Epithelial cell of umbilical artery (primary cell): ENCODE measurements around the gene CSNK2A1. TPM values are rescaled to one million over a fixed set of nuclear protein-coding genes. Genes with fewer than 3 reads are reported as not detected.

ENCODE experiments used
- total RNA-seq: library from RNA; depleted of rRNA; stranded (reverse); fragments of >200 nt; gene quantifications from 2 replicates; pipeline ENCODE4 v1.2.3, GENCODE V29; 2014

The CSNK2A1 gene
- 95.5 and 149 TPM in 2 replicates for total RNA-seq

DNA sequence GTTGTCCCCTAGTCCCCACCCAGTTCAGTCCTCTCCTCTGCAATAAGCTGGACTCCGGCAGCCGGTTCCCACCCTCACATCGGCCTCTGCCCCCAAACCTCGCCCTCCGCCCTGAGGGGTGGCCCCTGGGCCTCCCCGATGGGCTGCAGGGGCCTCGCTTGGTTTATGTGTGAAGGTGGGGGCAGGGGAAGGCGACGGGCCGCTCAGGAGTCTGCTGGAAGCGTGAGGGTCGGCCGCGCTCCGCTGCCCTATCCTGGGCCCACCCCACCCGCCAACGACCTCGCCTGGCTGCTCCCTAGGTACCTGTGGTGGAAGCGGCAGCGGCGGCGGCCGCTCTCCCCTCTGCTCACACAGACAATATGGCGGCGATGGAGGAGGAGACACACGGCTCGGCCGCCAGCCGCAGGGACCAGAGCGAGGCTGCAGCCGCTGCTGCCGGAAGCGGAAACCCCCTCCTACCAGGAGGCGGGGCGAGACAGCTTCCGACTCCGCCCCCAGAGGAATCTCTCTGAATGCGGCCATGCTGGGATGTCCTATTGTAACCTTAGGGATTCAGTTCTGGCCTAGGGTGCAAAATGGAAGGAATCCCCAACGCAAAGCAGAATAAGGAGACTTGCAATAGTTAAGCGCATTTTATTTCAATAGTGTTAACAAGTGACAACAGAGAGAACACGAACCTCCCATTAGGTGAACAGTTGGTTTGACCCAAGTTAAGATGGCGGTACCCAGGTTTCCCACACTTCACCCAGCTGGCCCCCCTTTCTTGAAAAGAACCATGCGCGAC, at the start of gene CSNK2A1:
CSNK2A1 (minus strand) TSS at position 422 of the 784 bp plus-strand sequence. CDS start 35,239 bp downstream, outside the sequence.

GRCh38 chr20:462199-462991, 81.2 kb downstream of the CSNK2A1 start, which contains the start of gene TBC1D20:
TSS of gene TBC1D20 (minus strand) at chr20:462533. CDS start at chr20:462405, 128 bp downstream.

Other genes with a start within 250 kb of the CSNK2A1 start
- gene ZCCHC3, start 246.2 kb downstream of the CSNK2A1 start, total RNA-seq: 19.5 and 39.2 TPM in 2 replicates
- 3.6 and 6.2 TPM in 2 replicates for gene SOX12, start 218.2 kb downstream of the CSNK2A1 start, total RNA-seq
- gene NRSN2, start 196.7 kb downstream of the CSNK2A1 start, total RNA-seq: 8.8 and 29.2 TPM in 2 replicates
- 59.8 and 61.4 TPM in 2 replicates for gene TRIB3, start 163.0 kb downstream of the CSNK2A1 start, total RNA-seq
- gene RBCK1, start 135.5 kb downstream of the CSNK2A1 start, total RNA-seq: 52.0 and 91.2 TPM in 2 replicates
- 18.7 and 21.4 TPM in 2 replicates for gene TBC1D20, start 81.3 kb downstream of the CSNK2A1 start, total RNA-seq
- 0.32 and 2.0 TPM in 2 replicates for gene TCF15, start 66.5 kb upstream of the CSNK2A1 start, total RNA-seq
- 55.5 and 79.9 TPM in 2 replicates for gene SRXN1, start 109.4 kb upstream of the CSNK2A1 start, total RNA-seq
- not detected in 2 replicates for gene SCRT2, start 132.0 kb upstream of the CSNK2A1 start, total RNA-seq
- not detected in 2 replicates for gene SLC52A3, start 224.7 kb upstream of the CSNK2A1 start, total RNA-seq